ENCODE results near the gene TTC32.
"Not testable (repeated sequence)": the region's sequence is repeated elsewhere in the genome, so short reads cannot be mapped to it uniquely, and the experiment has no call there.

Gene TTC32

DNA sequence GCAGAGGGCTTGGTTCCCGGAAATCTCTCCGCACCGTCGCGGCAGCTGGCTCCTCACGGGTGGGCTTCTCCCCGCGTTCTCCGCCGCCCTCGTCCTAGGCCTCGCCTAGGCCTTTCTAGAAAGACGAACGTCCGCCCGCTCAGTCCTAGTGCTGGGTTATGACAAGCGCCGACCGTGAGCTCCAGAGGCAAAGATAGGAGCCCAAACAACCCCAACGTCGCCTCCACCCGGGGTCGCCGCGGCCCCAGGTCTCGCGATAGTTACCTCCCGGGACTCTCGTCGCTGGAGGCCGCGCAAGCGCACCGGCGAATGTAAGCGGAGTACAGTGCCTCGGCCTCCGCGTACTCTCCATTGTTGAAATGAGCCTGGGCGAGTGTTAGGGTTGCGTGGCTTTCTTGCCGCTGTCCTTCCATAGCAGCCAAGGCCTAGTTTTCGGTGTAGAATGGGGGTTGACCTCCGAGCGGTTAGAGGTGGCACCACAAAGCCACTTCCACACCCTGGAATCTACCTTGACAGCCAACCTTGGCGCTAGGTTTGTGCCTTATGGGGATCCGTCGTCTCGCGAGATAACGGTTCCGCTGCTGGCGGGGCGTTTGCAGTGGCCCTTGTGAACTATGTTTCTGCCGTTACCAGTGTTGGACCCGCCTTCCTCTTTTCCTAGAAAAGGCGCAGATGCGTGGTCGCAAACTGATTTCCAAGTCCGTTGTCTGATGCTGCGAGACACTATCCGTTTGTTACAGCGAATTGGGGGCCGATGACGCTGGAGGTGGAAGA is at the start of gene TTC32:
TSS of gene TTC32 (minus strand) at position 542 of the 774 bp plus-strand sequence. CDS start at position 413, 129 bp downstream.
- peak; percentile 93 for DNase-seq

DNA sequence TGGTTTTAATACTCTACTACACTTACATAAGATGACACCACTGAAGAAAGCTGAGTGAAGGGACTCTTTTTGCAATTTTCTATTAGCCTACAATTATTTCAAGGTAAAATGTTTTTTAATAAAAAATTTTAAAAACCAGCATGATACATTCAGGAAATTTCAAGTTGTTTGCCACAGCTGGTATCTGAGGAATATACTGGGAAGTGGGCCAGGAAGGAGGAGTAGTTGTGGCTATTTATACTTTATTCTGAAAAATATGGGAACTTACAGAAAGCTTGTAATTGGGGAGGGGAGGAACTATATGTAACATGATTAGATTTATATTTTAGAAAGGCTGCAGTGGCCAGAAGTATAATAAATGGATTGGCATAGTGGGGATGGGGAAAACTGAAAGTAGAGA is 47.3 kb upstream of the TTC32 start:
- no peak for DNase-seq

DNA sequence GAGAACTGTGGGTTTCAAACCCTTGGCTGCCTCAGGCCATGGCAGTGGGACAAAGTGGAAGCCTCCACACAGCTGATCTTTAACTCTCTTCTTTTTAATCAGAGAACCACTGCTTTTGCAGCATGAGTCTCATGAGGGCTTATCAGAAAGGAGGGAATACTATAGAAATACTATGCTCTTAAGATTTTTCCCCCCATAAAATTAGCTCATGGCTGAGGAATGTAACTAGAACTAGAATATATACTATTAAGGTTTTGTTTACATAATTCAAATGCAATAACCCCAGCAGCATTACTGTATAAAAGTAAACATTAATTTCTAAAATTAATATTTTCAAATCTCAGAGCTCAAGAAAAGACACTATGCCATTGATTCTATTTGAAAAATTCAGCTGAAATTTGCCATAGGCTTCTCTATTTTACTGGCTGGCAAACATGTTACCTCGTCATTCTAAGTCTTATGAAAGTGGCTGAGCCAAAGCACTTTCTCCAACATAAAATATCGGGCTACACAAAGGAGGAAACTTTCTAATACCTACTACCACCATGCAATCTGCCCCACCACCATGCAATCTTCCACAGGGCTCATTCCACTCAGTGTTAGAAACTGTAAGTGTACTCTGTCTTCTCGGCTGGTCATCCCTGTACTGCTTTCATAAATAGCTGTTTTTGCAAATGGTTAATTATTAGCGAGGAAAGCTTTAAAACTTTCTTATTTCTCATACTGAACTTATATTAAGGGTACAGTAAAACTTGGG is 45.6 kb upstream of the TTC32 start:
- no peak for DNase-seq

DNA sequence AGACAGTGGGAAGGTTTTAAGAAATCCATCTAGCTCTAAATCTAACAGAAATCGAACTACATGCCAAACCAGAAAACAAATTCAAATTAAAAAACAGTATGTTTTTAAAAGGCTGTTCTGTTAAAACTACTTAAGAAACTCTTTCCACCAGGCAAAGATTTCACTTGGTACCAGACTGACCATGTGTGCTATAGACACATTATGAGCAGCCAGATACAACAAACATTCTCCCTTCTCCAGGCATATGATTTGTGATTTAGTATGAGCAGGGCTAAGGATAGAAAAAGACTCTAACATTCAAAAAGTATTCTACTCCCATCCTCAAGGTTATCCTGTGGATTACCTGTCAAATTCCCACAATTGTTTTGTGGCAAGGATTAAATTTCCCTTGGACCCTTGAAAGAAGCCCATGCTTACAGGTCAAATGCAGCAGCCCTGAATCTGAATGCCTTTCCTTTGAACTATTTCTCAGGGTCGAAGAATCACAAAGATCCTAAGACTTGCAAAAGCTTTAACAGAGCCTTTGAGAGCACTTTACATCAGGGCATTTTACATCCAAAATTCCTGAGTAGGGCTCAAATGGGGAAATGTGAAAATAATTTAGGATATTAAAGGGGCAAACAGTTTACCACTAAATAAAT is 42.5 kb upstream of the TTC32 start:
- no peak for DNase-seq

DNA sequence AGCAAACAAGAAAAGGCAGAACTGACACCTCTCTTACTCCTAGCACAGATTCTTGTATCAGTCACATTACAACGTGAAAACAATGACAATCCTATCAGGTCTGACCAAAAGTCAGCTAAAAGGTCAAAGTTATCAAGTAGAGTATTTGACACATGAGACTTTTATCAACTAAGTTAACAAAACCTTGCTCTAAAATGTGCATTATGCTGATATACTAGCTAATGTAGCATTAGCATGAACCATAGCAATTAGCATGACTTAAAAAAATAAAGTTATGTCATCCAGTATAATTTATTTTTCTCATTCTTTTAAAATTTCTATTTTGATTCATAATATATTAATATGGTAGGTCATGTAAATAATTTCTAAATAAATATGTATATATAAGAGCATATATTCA is 41.4 kb upstream of the TTC32 start:
- DNase-seq, result no peak

DNA sequence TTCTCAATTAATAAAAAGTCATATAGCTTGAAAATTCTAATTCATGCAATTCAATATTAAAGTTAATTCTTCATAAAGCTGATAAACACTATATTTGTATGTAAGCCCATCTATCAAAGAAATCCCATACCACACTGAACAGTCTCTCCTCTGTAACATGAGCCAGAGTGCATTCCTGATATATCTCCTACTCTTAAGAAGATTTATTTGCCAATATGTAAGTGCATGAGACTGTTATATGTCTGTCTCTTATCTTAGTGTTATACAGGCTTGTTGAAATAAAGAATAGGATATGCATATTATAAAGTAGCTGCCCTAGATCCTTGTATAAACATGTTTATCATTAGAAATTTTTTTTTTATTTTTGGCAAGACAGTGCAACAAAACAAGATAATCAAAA is 40.4 kb upstream of the TTC32 start:
- no peak for DNase-seq

DNA sequence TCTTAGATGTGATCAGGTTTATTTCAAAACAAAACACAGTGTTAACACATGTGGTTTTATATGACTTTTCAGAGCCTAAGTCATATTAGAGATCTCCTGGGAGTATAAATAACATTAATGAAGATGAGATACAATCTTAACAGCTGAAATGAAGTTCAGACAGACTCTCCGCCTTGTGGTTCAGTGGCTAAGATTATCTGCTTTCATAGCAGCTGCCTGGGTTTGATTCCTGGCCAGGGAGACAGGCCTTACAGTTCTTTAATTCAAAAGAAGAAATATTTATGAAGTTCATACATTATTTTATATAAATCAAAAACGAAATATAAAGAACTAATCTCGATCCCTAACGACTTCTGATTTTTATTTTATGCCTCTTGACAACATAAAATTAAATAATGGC is 35.2 kb upstream of the TTC32 start:
- DNase-seq, result no peak

DNA sequence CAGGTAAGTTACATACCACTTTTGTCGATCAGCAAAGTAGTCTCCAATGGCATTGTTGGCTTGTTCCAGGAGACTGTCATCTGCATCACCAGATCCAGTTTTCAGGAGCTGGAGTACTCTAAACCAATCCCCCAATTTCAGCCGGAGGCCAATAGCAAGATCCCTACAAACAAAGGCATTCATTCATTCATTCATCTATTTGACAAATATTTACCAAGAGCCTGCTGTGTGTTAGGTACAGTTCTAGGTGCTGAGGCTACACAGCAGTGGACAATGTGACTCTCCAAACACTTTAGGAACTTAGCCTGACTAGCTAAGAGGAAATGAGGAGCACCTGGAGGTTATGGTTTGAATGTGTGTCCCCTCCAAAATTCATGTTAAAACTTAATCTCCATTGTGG is 34.4 kb upstream of the TTC32 start:
- no peak for DNase-seq

DNA sequence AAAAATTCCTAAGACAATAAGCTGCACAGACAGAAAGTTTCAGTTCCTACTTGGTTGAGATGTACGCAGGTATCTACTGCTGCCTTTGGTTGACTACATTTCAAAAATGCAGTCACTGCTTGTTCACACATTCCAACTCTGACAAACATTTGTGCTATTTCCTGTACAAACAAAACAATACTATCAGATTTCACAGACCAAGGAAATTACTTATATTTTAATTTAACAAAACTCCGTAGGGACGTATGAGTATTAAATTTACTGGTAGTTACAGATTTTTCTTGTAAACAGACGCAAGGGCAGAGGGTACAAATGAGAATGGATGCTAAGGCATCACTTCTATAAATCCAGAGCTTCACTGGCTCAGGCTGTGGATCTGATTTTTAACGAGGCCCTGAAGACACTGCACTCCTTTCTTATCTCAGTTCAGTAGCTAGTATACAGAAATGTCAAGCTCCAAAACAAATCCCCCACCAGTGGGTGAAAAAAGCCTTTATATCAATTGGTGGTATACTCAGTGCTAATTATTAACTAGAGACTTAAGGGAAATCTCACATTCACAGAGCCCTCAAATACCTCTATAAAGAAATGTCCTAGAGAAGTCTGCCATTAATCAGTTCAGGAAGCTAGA is 31.7 kb upstream of the TTC32 start:
- DNase-seq, result no peak

DNA sequence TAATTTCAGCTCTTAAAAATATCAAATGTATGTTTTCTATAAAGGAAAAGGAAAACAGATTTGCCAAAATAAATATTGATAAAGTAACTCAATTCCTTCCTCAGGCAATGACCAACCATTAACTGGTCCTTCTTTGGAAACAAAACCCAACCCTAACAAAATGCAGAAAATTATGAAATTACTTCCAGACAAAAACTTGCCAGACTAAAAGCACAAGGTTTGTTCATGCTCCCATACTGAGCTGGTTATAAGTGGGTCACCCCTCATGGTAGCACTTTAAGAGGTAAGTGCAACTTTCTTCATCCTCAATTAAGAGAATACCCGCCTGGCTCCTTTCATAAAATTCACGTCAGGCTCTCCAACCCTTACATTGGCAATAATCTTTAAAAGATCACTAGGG is 31.1 kb upstream of the TTC32 start:
- DNase-seq, result no peak

DNA sequence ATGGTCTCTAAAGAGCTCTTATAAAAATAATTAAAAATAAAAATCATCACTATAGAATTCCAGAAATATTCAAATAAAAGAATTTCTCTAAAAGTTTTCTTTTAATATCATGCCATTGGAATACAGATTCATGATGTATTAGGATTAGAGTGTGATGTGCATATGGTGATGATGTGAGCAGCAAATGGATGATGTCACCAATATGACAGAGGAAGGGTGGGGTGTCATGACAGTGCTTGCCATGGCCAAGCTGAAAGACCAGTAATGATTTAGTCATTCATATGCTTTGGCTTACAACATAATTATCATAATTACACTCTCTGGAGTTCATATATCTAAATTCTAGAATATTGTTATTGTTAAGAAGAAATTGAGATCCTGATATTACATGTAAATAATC is 27.4 kb upstream of the TTC32 start:
- DNase-seq, result no peak

DNA sequence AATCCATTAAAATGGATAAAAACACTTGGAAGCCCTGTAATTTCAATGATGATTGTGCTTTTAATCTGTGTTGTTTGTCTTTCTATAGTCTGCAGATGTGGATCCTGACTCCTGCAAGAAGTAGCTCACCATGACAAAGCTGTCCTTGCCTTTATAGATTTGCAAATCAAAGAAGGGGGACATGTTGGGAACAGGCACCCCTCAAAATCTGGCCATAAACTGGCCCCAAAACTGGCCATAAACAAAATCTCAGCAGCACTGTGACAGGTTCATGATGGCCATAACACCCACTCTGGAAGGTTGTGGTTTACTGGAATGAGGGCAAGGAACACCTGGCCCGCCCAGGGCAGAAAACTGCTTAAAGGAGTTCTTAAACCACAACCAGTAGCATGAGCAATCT is 26.0 kb upstream of the TTC32 start:
- not testable (repeated sequence) for DNase-seq

DNA sequence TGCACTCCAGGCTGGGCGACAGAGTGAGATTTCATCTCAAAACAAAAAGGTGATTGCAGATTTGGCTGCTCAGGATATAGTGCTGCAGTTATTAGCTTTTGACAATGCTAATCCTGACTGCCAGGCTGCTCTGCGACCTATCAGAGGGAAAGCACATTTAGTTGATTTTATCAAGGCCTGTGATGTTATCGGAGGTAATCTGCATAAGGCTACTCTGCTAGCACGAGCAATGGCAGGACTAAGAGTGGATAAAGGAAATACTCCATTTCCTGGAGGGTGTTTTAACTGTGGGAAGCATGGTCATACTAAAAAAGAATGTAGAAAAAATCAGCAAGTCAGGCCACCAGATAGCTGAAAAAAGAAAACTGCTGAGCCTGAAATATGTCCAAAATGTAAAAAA is 22.7 kb upstream of the TTC32 start:
- DNase-seq, result not testable (repeated sequence)

DNA sequence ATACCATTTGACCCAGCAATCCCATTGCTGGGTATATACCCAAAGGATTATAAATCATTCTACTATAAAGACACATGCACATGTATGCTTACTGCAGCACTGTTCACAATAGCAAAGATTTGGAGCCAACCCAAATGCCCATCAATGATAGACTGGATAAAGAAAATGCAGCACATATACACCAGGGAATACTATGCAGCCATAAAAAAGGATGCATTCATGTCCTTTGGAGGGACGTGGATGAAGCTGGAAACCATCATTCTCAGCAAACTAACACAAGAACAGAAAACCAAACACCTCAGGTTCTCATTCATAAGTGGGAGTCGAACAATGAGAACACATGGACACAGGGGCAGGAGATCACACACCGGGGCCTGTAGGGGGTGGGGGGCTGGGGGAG is 20.4 kb upstream of the TTC32 start:
- DNase-seq, result not testable (repeated sequence)

DNA sequence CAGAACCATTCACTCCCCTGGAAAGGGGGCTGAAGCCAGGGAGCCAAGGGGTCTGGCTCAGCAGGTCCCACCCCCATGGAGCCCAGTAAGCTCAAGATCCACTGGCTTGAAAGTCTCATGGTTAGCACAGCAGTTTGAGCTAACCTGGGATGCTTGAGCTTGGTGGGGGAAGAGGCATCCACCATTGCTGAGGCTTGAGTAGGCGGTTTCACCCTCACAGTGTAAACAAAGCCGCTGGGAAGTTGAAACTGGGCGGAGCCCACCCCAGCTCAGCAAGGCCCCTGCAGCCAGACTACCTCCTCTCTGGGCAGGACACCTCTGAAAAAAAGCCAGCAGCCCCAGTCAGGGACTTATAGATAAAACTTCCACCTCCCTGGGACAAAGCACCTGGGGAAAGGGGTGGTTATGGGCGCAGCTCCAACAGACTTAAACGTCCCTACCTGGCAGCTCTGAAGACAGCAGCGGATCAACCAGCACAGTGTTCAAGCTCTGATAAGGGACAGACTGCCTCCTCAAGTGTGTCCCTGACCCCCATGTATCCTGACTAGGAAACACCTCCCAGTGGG is 14.7 kb upstream of the TTC32 start:
- no peak for DNase-seq

DNA sequence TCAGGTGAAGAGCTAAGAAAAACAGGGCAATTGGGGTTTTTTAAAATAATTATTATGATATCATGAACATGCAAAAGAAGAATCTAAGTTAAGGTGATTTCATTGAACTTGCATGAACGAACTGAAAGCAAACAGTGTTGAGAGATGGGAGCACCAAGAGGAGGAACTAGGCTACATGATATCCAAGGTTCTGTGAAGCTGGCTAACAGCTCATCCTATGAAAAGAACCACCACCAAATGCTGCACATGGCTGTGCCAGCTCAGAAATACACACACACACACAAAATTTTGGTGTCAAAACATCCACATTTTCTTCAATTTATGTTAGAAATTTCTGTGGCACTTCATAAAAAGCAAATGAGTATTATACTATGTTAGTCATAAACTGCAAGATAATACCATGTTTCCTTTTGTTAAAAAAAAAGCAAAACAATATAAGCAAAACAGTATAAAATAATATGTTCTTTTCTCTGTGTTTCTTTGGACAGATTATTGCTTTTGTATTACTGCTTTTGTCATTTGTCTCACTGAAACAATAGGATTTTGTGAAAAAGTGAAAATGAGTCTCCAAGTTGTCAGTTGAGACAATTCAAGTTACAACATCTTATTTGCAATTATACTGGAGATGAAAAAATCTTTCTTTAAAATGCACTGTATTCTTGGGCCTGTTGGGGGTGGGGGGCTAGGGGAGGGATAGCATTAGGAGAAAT is 12.6 kb upstream of the TTC32 start:
- DNase-seq, result no peak

DNA sequence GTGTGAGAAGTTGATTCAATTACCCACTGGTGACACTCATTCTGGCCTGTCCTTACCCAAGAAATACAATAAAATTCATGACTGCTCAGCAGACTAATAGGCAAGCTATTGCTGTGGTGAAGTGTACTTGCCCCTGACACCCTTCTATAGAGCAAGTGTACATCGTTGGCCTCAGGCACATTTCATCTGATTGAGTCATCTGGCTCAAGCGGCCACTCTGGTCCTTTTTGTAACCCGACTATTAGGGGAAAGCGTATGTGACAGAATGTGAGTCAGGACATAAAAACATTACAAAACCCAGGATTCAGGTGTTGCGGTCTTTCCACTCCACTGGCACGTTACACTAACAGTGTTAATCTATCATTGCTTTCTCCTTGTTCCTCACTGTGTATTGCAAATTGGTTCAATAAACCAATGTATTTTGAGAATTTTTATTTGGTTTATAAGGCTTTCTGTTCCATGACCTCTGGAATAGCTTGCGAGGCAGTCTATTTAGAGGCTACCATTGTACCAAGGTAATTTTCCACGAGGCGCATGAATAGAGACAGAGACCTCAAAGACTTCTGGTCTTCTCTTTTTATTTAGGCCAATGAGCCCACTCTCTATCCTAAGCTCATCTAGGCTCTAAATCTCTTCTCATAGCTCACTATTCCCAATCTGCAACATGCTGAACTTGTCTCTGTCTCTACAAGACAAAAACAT is 10.2 kb upstream of the TTC32 start:
- no peak for DNase-seq

DNA sequence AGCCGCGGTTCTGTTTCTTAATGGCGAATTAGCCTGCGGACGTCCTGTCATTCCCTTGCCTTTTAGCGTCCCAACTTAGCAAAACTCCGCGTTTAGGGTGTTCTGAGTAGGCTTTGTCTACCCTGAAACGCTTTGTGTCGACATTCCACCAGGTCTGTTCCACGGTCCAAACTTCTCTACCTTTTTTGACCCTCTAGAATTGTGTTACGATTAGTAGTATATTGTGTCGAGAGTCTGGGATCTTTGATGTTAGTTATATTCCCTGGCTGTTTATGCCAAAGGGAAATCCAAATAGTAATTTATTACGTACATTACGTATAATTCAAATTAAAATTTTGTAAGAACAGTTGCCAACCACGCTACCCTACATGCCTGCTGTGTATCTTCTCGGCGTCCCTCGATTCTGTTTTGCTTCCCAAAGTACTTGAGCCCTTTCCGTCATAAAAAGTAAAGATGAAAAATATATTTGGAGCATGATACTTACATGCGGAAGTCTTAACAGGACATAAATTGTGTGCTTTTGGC is 495 bp upstream of the TTC32 start:
- no peak for DNase-seq

DNA sequence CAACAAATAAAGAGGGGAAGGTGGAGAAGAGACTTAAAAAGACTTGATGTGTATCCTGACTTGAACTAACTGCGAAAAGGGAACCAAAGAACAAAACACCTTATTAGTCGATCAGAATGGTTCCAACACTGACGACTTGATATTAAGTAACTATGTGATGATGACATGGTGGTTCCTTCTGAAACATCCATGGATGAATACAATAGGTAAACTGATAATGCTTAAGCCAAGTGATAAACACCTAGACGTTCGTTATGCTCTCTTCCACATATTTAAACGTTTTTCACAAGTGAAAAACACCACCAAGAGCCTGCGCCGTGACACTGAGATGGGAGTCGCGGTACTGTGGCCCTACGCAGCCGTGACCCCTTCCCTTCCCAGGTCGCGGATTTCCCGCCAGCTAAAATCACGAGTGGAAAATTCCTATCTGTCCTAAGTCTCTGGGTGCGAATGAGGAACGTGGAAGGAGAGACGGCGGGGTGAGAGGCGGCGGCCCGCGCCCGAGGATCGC is 797 bp downstream of the TTC32 start:
- no peak for DNase-seq

DNA sequence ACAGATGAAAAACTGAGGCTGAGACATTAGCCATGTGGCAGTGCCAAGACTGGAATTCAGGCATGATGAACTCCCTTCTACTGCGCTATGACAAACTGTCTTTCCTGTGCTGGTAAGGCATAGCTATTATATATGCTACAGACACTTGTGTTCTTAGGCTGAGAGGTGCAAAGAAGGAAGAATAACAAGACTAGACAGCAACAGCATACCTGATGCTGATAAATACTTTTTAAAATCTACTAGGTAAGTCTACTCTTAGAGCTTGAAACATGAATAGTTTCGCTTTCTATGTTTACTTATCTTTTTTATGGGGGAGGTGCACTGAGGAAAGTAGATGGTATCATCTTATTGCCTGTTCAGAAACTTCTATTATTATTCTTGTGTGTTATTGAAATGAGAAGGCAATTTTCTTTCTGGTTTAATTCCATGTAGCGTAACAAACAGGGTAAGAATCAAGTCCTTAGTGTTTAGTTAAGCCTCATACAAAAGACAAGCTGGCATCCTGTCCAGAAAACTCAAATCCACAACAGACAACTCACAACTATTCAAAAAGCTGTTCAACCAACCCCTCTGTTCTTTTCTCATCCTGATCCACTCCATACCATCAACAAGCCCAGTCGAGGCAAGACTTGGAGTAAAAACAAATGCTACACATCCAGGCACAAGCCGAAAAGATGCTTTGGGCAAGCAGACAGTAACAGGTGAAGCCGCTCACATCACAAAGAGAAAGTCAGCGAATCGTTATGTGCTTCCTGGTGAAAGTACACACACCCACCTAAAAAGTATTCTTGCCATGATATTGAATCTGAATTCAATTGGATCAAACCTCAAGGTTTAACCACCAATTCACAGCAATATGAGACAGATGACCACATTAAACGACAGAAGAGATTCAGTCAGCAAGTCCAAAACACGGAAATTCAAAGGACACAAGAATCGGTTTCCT is 1.5 kb downstream of the TTC32 start:
- DNase-seq, result no peak
